GM08714 (cell line): ENCODE results near the gene CLTCL1.
"Not testable (repeated sequence)": the region's sequence is repeated elsewhere in the genome, so short reads cannot be mapped to it uniquely, and the experiment has no call there.

Experiments used
- H3K4me3 ChIP-seq: fragments of 200-500 bp; sonication (Bioruptor generic); 2 replicates; pipeline ENCODE4 v1.5.1; 2014; ENCODE audit warnings: mild to moderate bottlenecking, low read length, inconsistent platforms
- ZNF274 ChIP-seq: IDR thresholded peaks from 2 replicates; pipeline ENCODE4 v1.6.1; 2012; ENCODE audit warnings: mild to moderate bottlenecking, low read depth, low read length

Gene CLTCL1

GRCh38 chr22:19169002-19169946 lies 122.2 kb downstream of the CLTCL1 start:
- no peak for TF ChIP-seq ZNF274
- no peak overlapping the region for H3K4me3 ChIP-seq

GRCh38 chr22:19168088-19168890 lies 123.2 kb downstream of the CLTCL1 start:
- no peak for TF ChIP-seq ZNF274

GRCh38 chr22:19167106-19167869 lies 124.2 kb downstream of the CLTCL1 start:
- no peak overlapping the region for H3K4me3 ChIP-seq
- TF ChIP-seq ZNF274 = no peak

More at GRCh38 chr22:19168088-19168890, 123.2 kb downstream of the CLTCL1 start:
- no peak overlapping the region for H3K4me3 ChIP-seq

GRCh38 chr22:19166421-19166820 lies 125.1 kb downstream of the CLTCL1 start:
- H3K4me3 ChIP-seq = no peak overlapping the region
- TF ChIP-seq ZNF274 = no peak

- no peak overlapping the region for H3K4me3 ChIP-seq
- no peak for TF ChIP-seq ZNF274
Observed at GRCh38 chr22:19164425-19164824, 127.1 kb downstream of the CLTCL1 start.

- not testable (repeated sequence) for H3K4me3 ChIP-seq
Observed at GRCh38 chr22:19158649-19159048, 132.9 kb downstream of the CLTCL1 start.

- H3K4me3 ChIP-seq = not testable (repeated sequence)
Observed at GRCh38 chr22:19156109-19156508, 135.4 kb downstream of the CLTCL1 start.

GRCh38 chr22:19152942-19153883 lies 138.3 kb downstream of the CLTCL1 start:
- no peak for TF ChIP-seq ZNF274
- H3K4me3 ChIP-seq = no peak overlapping the region

GRCh38 chr22:19151329-19152191 lies 140.0 kb downstream of the CLTCL1 start:
- no peak overlapping the region for H3K4me3 ChIP-seq
- TF ChIP-seq ZNF274 = no peak

- no peak for TF ChIP-seq ZNF274
- H3K4me3 ChIP-seq = no peak overlapping the region
Observed at GRCh38 chr22:19150482-19151328, 140.8 kb downstream of the CLTCL1 start.

GRCh38 chr22:19149991-19150390 lies 141.5 kb downstream of the CLTCL1 start, which contains the start of gene GSC2:
Gene GSC2 (minus strand): TSS chr22:19150292. CDS start chr22:19150283, 9 bp downstream.
- TF ChIP-seq ZNF274 = no peak
- H3K4me3 ChIP-seq = no peak within 1 kb of the TSS; the same call in 1 of the 2 replicates
